ENCODE measurements around the gene CNOT6L. TPM values are rescaled to one million over a fixed set of nuclear protein-coding genes. Genes with fewer than 3 reads are reported as not detected.

Gene CNOT6L
- total RNA-seq, 4 donors from 2014 or later, result 22.5 to 44.2 (median 35.5) TPM

DNA sequence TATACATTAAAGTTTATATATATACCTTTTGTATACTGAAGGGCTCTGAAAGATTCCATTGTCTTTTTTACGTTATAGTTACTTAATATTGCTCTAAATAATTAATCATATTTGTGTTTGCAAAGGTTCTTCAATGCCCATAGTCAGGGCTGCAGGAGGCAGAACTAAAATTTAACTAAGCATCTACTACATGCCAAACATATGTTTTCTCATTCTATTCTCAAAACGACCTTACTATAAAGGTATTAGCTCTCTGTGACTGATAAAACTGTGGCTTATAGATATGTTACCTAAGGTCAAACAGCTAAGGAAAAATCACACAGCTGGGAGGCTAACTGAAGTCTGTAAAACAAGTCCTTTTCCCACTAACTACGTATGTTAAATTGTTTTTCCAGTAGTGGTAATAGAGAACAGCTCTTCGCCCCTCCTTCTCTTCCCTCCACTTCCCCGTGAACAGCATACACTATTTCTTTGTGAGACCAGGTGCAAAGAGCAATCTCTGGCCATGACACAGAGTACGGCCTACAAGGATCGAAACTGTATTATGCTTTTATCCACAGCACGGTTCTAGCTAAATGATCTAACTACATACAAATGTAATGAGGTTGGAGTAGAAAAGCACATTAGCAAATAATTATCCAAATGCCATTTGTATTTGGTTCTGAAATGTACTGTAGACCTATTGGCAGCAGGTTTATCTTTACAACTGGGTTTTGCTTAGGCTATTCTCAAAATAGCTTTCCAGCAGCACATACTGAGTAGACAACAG, 1.7 kb downstream of the CNOT6L start:
- 46 to 47% methylated on average over 8 of the region's 8 CpGs for WGBS, 2 donors
- Histone ChIP-seq H3K4me3 (replicated peaks in 1 of 3) (peak overlapping the region; percentile 49 to 96 (median 59)), H3K9me3 (no peaks in the 10 kb centered on the region), H3K36me3 (no peaks in the 10 kb centered on the region), H3K27me3 (no peaks in the 10 kb centered on the region), H3K27ac (peak overlapping the region; percentile 98 to 99 (median 98)), H3K4me1 (peaks cover 0 to 24% of the 10 kb centered on the region in 2 donors)
- TF ChIP-seq, protein P1, sequence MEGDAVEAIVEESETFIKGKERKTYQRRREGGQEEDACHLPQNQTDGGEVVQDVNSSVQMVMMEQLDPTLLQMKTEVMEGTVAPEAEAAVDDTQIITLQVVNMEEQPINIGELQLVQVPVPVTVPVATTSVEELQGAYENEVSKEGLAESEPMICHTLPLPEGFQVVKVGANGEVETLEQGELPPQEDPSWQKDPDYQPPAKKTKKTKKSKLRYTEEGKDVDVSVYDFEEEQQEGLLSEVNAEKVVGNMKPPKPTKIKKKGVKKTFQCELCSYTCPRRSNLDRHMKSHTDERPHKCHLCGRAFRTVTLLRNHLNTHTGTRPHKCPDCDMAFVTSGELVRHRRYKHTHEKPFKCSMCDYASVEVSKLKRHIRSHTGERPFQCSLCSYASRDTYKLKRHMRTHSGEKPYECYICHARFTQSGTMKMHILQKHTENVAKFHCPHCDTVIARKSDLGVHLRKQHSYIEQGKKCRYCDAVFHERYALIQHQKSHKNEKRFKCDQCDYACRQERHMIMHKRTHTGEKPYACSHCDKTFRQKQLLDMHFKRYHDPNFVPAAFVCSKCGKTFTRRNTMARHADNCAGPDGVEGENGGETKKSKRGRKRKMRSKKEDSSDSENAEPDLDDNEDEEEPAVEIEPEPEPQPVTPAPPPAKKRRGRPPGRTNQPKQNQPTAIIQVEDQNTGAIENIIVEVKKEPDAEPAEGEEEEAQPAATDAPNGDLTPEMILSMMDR (IDR thresholded peaks at IDR 0.05), result no peak
- no peak for TF ChIP-seq POLR2A (IDR thresholded peaks at IDR 0.05)
- no peak for DNase-seq
- intact Hi-C loops (cut with DNase I), result no loop called here

DNA sequence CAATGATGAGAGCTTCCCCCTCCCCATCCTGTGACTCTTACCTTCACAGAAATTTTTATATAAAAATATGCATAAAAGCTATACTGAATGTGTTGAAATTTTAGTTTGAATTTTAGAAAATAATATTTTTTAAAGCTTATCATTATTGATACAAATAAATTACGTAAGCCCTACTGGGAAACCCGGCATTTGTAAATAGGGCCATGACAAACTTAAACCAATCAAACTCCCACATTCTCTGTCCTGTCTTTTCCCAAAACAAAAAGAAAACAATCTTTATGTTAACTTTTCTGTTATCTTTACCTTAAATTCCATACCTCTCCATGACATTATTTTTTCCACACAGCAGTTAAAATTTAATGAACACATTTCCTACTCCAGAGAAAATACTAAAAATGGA, 2.6 kb downstream of the CNOT6L start:
- H3K27me3 ChIP-seq, result no peaks in the 10 kb centered on the region
- WGBS, 2 donors, result 93 to 96% methylated on average over 2 of the region's 2 CpGs
- no peak for DNase-seq
- H3K36me3 ChIP-seq, result no peaks in the 10 kb centered on the region
- no peak overlapping the region for H3K4me3 ChIP-seq (replicated peaks in 1 of 3)
- peak overlapping the region in 1 of 3 donors; percentile 4 for H3K27ac ChIP-seq
- intact Hi-C loops (cut with DNase I), result no loop called here
- TF ChIP-seq POLR2A (IDR thresholded peaks at IDR 0.05), result no peak
- no peaks in the 10 kb centered on the region for H3K9me3 ChIP-seq
- peaks cover 0 to 24% of the 10 kb centered on the region in 2 donors for H3K4me1 ChIP-seq

DNA sequence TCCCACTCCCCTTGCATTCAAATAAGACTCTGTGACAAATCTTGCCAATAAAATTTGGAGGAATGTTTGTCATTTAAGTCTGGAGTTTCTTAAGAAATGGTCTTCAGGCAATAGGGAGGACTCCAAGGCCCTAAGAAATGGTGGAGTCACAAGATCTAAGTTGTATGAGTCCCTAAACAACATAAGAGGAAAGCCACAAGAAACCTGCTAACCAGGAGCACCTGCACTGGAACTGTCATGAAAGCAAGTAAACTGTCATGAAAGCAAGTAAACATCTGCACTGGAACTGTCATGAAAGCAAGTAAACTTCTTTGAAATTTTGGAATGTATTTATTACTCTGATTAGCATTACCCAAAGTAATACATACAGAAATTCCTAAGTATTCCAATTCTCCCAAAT, 3.5 kb downstream of the CNOT6L start:
- no peak for TF ChIP-seq POLR2A (IDR thresholded peaks at IDR 0.05)
- TF ChIP-seq, protein P1 (IDR thresholded peaks at IDR 0.05), result no peak
- DNase-seq, result no peak
- H3K27me3 ChIP-seq, result no peaks in the 10 kb centered on the region
- H3K4me1 ChIP-seq, result peaks cover 0 to 16% of the 10 kb centered on the region in 2 donors
- no peak overlapping the region for H3K27ac ChIP-seq
- intact Hi-C loops (cut with DNase I), result no loop called here
- no peak overlapping the region for H3K4me3 ChIP-seq (replicated peaks in 1 of 3)
- H3K9me3 ChIP-seq, result no peaks in the 10 kb centered on the region
- H3K36me3 ChIP-seq, result no peaks in the 10 kb centered on the region

DNA sequence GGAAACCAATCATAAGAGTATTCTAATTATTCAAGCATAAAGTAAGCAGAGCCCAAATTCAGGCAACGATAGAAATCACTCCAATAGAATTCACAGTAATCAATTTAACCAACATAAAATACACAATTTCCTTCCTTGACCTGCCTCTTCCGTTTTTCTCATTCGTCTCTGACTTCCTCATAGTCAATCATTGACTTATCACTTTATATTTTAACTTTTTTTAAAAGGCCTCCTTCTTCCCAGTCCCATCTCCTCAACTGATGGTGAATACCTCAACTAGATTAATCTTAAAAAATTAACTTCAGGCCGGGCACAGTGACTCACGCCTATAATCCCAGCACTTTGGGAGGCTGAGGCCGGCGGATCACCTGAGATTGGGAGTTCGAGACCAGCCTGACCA, 13.3 kb downstream of the CNOT6L start:
- H3K27ac ChIP-seq, result no peak overlapping the region
- no peaks in the 10 kb centered on the region for H3K9me3 ChIP-seq
- H3K36me3 ChIP-seq, result no peaks in the 10 kb centered on the region
- no peak for TF ChIP-seq POLR2A (IDR thresholded peaks at IDR 0.05)
- TF ChIP-seq, protein P1 (IDR thresholded peaks at IDR 0.05), result no peak
- no peaks in the 10 kb centered on the region for H3K27me3 ChIP-seq
- no peak overlapping the region for H3K4me3 ChIP-seq (replicated peaks in 1 of 3)
- WGBS, 2 donors, result 84 to 87% methylated on average over 8 of the region's 8 CpGs
- H3K4me1 ChIP-seq, result peaks cover 13 to 28% of the 10 kb centered on the region in 2 donors
- no peak for DNase-seq
- intact Hi-C loops (cut with DNase I), result no loop called here

DNA sequence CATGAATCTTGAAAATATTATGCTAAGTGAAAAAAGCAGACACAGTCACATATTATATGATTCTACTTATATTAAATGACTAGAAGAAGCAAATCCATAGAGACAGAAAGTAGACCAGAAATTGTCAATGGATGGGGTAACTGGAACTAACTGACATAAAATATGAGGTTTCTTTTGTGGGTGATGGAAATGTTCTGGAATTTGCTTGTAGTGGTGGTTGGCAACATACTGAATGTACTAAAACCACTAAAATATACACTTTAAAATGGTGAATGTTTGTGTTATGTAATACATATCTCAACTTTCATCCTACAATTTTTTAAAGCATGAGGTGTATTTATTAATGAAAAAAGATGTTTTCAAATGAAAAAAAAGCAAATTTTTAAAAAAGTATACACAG, 14.7 kb downstream of the CNOT6L start:
- TF ChIP-seq POLR2A (IDR thresholded peaks at IDR 0.05), result no peak
- TF ChIP-seq, protein P1 (IDR thresholded peaks at IDR 0.05), result no peak

More for the DNA sequence above, 14.7 kb downstream of the CNOT6L start:
- Histone ChIP-seq H3K27ac (no peak overlapping the region), H3K4me3 (replicated peaks in 1 of 3) (no peak overlapping the region), H3K36me3 (no peaks in the 10 kb centered on the region), H3K4me1 (peaks cover 20 to 28% of the 10 kb centered on the region in 2 donors), H3K27me3 (no peaks in the 10 kb centered on the region), H3K9me3 (no peaks in the 10 kb centered on the region)
- no peak for DNase-seq
- intact Hi-C loops (cut with DNase I), result no loop called here
